DMS153 treated with DMSO at 0.1 percent for 48 hours (cell line): Measurements from ENCODE around the gene S1PR1.
"Not testable (repeated sequence)": the region's sequence is repeated elsewhere in the genome, so short reads cannot be mapped to it uniquely, and the experiment has no call there.

Experiments used
- DNase-seq: peaks from one replicate; lab custom pipeline; 2025; ENCODE audit not compliant: unreplicated experiment; lab: John Stamatoyannopoulos, UW

The S1PR1 gene

GRCh38 chr1:101219924-101220870, 16.6 kb upstream of the S1PR1 start:
- DNase-seq: no peak

- DNase-seq: no peak
These were observed 15.9 kb upstream of the S1PR1 start for GRCh38 chr1:101220906-101221305.

- no peak for DNase-seq
These were observed 14.8 kb upstream of the S1PR1 start for GRCh38 chr1:101221945-101222429.

GRCh38 chr1:101227837-101228236, 9.0 kb upstream of the S1PR1 start:
- DNase-seq: no peak

- no peak for DNase-seq
These were observed 8.2 kb upstream of the S1PR1 start for GRCh38 chr1:101228424-101229134.

GRCh38 chr1:101232182-101232581, 4.6 kb upstream of the S1PR1 start:
- not testable (repeated sequence) for DNase-seq

GRCh38 chr1:101233495-101233894, 3.3 kb upstream of the S1PR1 start:
- no peak for DNase-seq

- no peak for DNase-seq
These were observed 1.6 kb upstream of the S1PR1 start for GRCh38 chr1:101235216-101235695.

- DNase-seq: no peak
These were observed 913 bp upstream of the S1PR1 start for GRCh38 chr1:101235696-101236515.

GRCh38 chr1:101237229-101237837, 514 bp downstream of the S1PR1 start:
- DNase-seq: no peak

- no peak for DNase-seq
These were observed 1.3 kb downstream of the S1PR1 start for GRCh38 chr1:101238031-101238628.

- DNase-seq: peak; percentile 57
These were observed 1.9 kb downstream of the S1PR1 start for GRCh38 chr1:101238681-101239094.

GRCh38 chr1:101239095-101240040, 2.5 kb downstream of the S1PR1 start:
- DNase-seq: no peak

GRCh38 chr1:101240041-101240430, 3.2 kb downstream of the S1PR1 start:
- DNase-seq: no peak

GRCh38 chr1:101241485-101242225, 4.8 kb downstream of the S1PR1 start:
- DNase-seq: no peak

GRCh38 chr1:101242324-101243050, 5.7 kb downstream of the S1PR1 start:
- no peak for DNase-seq

- no peak for DNase-seq
These were observed 6.9 kb downstream of the S1PR1 start for GRCh38 chr1:101243751-101244150.

GRCh38 chr1:101244842-101245241, 8.0 kb downstream of the S1PR1 start:
- no peak for DNase-seq
